ENCODE data around the gene MMP14.
A peak's percentile ranks its signal among the peaks of the same experiment; 100 is the strongest.
"Not testable (repeated sequence)": the region's sequence is repeated elsewhere in the genome, so short reads cannot be mapped to it uniquely, and the experiment has no call there.

Gene MMP14

DNA sequence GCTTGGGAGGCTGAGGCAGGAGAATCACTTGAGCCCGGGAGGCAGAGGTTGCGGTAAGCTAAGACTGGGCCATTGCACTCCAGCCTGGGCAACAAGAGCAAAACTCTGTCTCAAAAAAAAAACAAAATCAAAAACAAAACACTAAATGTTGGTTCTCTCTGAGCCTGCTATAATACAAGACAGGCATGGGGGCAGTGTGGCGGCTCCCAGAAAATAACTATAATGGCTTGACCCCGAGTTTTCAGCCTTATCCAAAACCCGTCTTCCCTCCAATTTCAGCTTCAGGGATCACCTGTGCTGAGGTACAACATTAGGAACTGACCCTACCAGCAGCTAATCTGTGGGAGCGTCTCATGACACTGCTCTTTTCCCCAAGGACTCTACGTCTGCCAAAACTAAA is 22.0 kb upstream of the MMP14 start:
- DNase-seq (ENCODE audit: low read depth, low spot score): no peak

DNA sequence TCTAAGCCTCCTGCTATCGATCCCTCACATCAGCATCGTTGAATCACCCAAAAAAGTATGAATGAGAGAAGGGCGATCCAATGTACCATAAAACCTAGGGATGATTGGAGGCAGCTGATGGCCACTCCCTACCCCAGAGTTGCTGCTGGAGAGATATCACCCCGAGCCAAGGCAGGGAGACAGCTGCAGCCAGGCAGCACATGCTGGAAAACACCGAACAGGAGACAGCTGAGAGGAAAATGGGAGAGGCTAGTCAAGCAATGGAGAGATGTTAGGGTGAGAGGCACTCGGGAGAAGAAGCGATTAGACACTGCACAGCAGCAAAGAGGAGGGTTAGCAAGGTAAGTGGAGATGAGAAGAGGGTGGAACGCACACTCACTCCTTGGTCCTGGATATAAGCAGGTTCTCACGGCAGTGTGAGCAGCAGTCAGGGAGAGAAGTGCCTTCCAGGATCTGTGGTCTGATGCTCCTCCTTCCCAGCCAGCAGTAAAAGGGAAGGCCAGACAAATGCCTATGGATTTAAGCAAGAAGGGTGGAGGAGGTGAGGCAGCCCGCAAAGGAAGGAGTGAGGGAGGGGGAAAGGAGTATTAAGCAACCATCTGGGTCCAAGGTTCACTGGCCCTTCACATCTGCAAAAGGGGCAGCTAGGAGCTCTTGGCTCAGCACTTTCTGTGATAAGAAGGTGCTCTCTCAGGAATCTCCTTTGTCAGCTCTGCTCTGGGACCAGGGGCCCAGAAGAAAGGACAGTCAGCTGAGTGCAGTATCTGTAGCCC is 21.3 kb upstream of the MMP14 start, which contains the start of gene SLC7A7:
TSS of gene SLC7A7 (minus strand) at position 495 of the 773 bp plus-strand sequence. CDS start 2,037 bp downstream, outside the sequence.
- DNase-seq (ENCODE audit: low read depth, low spot score): peak; percentile 69

- peak; percentile 66 for DNase-seq (ENCODE audit: low read depth, low spot score)
Observed at GRCh38 chr14:22819151-22819988, 17.0 kb upstream of the MMP14 start.

DNA sequence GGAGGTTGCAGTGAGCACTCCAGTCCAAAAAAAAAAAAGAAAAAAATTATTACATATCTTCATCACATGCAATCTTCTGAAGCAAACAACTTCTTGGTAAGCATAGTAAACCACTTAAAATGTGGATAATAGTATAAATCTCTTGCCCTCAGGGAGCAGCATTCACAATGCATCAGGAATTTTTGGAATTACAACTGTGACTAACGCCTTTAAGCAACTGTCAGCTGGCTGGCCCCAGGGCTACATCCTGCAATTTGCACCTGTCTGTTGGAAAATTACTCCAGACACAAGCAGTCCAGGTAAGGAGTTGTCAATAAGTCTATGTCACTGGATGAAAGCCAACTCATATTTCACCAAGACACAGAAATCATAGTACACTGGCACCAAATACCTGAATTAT is 15.7 kb upstream of the MMP14 start:
- peak; percentile 77 for DNase-seq (ENCODE audit: low read depth, low spot score)

DNA sequence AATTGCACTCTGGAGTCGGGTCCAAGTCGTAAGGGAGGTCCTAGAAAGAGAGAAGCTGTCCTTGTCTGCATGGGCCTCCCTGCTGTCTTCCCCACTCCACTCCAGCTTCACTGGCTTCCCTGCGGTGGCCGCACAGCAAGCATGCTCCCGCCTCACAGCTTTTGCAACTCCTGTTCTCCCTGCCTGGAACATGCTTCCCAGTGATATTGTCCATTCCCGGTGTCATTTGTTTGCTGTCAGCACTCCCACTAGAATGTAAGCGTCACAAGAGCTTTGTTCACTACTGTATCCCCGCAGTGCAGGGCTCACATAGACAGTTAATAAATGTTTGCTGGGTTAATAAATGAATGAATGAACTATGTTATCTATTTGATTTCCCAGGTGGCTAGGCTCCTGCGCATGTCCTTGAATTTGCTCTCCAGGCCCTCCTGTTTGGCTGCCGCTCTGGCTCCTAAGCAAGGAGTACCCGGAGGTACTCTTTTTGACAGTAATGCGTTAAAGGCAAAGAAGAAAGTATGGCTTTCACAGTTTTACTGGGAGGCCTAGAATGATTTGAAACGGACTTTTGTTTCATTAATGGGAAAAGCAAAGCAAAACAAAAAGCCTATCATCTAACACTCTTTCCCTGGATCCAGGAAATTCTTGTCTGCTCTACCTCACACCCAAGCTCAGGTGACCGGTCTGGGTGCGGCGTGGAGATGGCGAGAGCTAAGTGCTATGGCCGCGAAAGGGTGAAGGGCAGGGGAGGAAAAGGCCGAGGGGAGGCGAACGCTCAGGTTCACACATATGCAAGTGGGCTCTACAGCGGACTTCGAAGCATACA is 15.0 kb upstream of the MMP14 start:
- peak; percentile 70 for DNase-seq (ENCODE audit: low read depth, low spot score)

- DNase-seq (ENCODE audit: low read depth, low spot score): peak; percentile 61
Observed at GRCh38 chr14:22822016-22822570, 14.3 kb upstream of the MMP14 start.

GRCh38 chr14:22822571-22823098 is 13.8 kb upstream of the MMP14 start:
- peak; percentile 97 for DNase-seq (ENCODE audit: low read depth, low spot score)

DNA sequence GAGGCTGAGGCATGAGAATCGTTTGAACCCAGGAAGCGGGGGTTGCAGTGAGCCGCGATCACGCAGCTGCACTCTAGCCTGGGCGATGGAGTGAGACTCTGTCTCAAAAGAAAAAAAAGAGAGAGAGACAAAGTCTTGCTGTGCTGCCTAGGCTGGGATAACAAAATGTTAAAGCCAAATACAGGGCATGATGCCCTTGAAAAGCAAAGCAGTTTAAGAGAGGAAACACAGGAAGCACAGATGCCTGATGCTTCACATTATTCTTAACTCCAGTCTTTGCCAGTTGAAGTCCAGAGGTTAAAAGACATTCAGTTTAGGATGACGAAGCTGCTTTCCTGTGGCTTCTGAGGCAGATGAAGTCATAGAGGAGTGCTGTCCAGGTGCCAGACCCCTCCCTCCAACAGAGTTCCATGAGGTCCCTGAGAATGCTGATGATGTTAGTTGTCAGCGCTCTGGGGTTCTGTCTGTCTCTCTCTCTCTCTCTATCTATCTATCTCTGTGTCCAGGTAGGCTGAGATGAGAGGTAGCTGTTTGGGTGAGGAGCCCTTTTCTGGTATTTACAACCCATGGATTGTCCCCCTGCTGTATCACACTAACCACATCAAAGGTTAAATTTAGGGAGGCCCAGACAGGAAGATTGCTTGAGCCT is 11.6 kb upstream of the MMP14 start:
- peak; percentile 67 for DNase-seq (ENCODE audit: low read depth, low spot score)

- not testable (repeated sequence) for DNase-seq (ENCODE audit: low read depth, low spot score)
Observed at GRCh38 chr14:22829076-22829660, 7.2 kb upstream of the MMP14 start.

- peak; percentile 89 for DNase-seq (ENCODE audit: low read depth, low spot score)
Observed at GRCh38 chr14:22829661-22830442, 6.5 kb upstream of the MMP14 start, which contains the start of gene MRPL52. Gene MRPL52, plus strand, starts transcription at chr14:22829887. Its CDS starts 26 bp downstream, at chr14:22829913.

- no peak for DNase-seq (ENCODE audit: low read depth, low spot score)
Observed at GRCh38 chr14:22830443-22831010, 5.9 kb upstream of the MMP14 start.

DNA sequence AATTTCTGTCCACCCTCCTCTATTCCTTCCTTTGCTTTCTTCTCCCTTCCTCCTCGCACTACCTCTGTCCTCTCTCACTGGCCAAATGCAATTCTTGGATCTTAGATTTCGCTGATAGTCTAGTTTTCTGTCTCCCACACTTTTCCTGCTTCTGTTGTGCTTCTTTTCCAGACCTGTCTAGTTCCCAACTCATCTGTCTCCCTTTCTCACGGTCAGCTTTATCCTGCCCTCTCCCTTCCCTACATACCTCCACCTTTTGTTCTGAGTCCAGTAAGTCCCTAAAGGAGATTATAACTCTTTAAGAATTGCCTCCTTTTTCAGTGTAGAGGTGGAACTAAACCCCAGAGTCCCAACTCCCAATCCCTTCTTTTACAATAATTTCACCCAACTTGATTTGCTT is 880 bp upstream of the MMP14 start:
- no peak for DNase-seq (ENCODE audit: low read depth, low spot score)

GRCh38 chr14:22837114-22837749 is 847 bp downstream of the MMP14 start:
- DNase-seq (ENCODE audit: low read depth, low spot score): peak; percentile 76

DNA sequence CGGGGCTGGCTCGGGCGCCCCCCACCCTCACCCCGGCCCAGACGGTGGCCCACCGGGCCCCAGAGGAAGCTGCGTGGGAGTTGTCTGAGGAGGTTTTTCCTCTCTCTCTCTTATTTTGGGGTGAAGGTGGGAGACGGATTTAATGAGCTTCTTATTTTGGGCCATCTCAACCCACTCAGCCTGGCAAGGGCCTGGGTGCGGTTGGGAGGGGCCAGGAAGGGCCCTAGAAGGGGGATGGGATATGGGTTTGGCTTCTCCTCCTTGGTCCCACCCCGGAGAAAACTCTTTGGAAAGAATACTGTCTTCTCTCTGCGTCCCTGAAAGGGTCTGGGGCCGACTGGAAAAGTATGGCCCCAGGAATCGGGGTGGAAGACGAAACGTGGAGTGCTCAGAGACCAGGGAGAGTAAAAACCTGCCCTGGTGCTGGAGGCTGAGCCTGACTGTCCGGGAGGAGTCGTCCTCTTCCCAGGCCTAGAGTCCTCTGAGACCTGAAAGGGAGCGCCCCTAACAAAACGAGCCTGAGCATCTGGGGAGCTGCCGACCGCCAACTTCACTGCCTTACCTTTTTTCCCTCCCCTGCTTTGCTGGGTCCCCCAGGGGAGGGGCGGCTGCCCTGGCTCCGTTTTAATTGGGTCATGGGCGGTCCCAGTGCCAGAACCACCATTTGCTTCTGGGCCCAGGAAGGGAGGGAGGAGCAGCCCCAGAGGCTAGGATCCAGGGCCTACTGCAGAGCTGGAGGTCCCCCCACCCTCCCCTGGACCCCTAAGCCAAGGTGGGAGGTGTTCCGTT is 1.6 kb downstream of the MMP14 start:
- peak; percentile 37 for DNase-seq (ENCODE audit: low read depth, low spot score)

DNA sequence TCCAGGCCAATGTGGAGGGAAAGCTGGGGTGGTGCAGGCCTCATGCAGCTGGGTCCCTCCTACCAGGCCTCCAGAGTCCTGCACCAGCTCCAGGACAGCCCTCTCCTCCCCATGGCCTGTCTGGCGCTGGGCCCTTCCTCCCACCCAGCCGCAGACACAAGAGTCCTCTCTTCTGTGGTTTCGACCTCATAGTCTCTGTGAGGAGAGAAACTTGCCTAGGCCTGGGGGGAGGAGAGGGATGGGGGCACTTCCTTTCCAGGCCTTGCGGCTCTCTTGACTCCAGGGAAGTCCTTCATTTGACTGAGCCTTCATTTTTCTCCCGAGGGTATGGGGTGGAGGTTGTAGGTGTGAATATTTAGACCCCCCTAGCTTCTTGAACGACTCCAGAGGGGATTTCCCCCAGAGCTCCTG is 2.3 kb downstream of the MMP14 start:
- DNase-seq (ENCODE audit: low read depth, low spot score): peak; percentile 36

DNA sequence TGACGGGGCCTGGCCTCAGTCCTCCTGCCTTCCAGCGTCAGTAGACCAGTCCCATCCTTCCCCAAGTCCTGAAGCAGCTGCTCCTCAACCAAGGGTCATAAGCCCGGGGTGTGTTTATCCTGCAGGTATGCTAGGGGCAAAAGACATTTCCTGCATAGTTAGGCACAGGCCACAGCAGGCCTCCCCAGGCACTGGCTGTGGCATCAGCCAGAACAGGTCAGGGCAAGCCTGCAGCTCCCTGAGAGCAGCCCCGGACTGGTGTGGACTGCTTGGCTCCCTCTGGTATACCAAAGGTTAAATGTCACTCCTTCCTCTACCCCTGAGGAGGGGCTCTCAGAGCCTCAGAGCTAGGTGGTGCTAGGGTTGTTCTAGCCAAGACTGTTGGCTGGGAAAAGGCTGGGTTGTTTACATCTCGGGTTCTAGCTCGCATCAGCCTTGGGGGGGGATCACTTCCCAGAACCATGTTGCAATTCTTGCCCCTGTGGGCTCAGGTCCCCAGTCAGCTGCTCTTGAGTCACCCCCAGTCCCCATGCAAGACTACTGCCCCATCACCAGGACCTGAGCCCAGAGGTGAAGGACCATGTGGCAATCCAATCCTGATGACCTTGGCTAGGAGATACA is 2.9 kb downstream of the MMP14 start:
- peak; percentile 77 for DNase-seq (ENCODE audit: low read depth, low spot score)

GRCh38 chr14:22841311-22841710 is 4.9 kb downstream of the MMP14 start:
- no peak for DNase-seq (ENCODE audit: low read depth, low spot score)

Measured in ELF-1 (cell line).